Coronary artery (tissue), 2 donors: ENCODE data around the gene ABCD2.
"Not testable (repeated sequence)": the region's sequence is repeated elsewhere in the genome, so short reads cannot be mapped to it uniquely, and the experiment has no call there.

Source experiments
- DNase-seq: peaks from one replicate; pipeline ENCODE4 v3.0.0-alpha.2; 2017; ENCODE audit warnings: low spot score
- H3K27ac ChIP-seq, 2 donors: fragments of 200-600 bp; sonication (generic); one replicate each; pipeline ENCODE4 v1.5.1; 2016 to 2019
- H3K4me3 ChIP-seq: fragments of 200-600 bp; sonication (generic); 2 replicates; pipeline ENCODE4 v1.5.1; 2016; ENCODE audit warnings: mild to moderate bottlenecking, moderate library complexity
- TF ChIP-seq, protein P1 (sequence below): fragments of 200-600 bp; sonication (generic); IDR thresholded peaks from one replicate; pipeline ENCODE4 v1.5.1; 2019; ENCODE audit warnings: antibody characterized with exemption

Gene ABCD2

DNA sequence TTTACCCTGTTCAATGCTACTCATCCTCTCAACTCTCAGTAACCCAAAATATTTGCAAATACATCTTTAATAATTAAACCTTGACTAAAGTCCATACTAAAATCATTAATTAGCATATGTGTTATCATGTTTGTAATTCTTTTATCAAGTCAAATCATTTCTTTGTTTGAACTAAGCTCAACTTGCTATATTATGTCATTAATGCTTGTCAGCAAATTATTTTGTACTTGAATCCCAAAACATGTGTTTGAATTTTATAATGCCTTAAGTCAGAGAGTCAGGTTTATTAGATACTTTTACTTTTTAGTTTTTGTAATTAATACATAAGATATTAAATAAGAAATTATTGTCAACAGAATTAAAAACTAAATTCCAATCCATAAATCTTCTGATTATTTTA, 16.5 kb downstream of the ABCD2 start:
- no peak overlapping the region for H3K4me3 ChIP-seq
- DNase-seq: no peak
- TF ChIP-seq, protein P1, sequence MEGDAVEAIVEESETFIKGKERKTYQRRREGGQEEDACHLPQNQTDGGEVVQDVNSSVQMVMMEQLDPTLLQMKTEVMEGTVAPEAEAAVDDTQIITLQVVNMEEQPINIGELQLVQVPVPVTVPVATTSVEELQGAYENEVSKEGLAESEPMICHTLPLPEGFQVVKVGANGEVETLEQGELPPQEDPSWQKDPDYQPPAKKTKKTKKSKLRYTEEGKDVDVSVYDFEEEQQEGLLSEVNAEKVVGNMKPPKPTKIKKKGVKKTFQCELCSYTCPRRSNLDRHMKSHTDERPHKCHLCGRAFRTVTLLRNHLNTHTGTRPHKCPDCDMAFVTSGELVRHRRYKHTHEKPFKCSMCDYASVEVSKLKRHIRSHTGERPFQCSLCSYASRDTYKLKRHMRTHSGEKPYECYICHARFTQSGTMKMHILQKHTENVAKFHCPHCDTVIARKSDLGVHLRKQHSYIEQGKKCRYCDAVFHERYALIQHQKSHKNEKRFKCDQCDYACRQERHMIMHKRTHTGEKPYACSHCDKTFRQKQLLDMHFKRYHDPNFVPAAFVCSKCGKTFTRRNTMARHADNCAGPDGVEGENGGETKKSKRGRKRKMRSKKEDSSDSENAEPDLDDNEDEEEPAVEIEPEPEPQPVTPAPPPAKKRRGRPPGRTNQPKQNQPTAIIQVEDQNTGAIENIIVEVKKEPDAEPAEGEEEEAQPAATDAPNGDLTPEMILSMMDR: no peak
- H3K27ac ChIP-seq: no peak overlapping the region

DNA sequence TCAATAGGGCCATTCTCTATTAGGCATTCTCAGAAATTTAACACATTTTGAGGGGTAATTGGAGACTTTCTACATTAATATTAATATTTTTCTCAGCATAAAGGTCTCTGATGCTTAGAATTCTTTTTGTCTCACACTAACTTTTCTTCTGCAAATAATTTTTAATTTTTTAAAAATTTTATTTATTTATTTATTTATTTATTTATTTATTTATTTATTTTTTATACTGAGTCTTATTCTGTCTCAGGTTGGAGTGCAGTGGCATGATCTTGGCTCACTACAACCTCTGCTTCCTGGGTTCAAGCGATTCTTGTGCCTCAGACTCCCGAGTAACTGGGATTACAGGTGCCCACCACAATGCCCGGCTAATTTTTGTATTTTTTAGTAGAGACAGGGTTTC, 17.7 kb downstream of the ABCD2 start:
- H3K4me3 ChIP-seq, DNase-seq, H3K27ac ChIP-seq: not testable (repeated sequence)

DNA sequence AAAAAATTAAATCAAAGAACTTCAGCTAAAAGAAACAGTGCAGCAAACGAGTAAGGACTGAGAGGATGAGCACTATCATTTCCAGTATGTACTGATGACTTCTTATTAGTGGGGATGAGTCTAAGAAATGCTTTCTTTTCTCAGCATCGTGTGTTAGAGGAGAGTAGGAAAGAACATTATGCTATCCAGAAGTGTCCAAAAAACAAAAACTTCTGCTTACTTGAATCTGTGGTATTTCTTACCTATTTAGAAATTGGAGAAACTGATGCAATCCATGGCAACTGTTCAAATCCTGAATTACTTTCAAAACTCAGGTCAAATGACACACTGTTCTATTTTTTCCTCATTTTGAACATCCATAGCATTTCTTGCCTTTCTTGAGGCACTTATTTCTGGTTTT, 23.7 kb downstream of the ABCD2 start:
- H3K4me3 ChIP-seq: no peak overlapping the region
- DNase-seq: no peak
- H3K27ac ChIP-seq: no peak overlapping the region
- TF ChIP-seq, protein P1: no peak

DNA sequence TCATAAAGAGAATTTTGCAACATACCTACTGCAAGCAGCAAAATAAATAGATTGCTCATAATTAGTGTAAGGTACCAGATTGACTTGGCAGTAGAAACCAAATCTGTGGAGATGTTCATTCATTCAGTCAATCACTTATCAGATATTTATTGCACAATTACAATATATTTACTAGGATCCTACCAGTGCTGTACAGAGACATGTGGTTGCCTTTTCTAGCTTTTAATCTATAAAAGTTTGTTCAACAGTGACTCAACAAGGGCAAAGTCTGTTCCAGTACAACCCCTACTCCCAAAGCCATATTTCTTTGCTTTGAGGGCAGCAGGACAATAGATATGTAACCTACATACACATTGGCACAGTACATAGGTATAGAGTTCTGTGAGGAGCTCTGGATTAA, 27.3 kb downstream of the ABCD2 start:
- no peak overlapping the region for H3K4me3 ChIP-seq
- H3K27ac ChIP-seq: no peak overlapping the region
- DNase-seq: no peak
- TF ChIP-seq, protein P1: no peak

DNA sequence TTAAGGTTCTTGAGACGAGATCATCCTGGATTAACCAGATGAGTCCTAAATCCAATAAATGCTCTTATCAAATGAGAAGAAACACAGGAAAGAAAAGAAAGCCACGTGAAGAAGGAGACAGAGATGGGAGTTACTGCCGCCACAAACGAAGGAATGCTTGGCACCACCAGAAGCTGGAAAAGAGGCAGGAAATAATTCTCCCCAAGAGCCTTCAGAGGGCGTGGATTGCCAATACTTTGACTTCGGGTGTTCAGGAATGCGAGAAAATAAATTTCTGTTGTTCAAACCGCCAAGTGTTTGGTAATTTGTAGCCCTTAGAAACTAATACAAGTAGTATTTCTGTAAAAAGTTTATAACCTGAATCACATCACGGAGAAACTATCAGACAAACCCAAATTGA, 31.3 kb downstream of the ABCD2 start:
- Histone ChIP-seq H3K4me3 (no peak overlapping the region), H3K27ac (no peak overlapping the region)
- TF ChIP-seq, protein P1: no peak
- no peak for DNase-seq

DNA sequence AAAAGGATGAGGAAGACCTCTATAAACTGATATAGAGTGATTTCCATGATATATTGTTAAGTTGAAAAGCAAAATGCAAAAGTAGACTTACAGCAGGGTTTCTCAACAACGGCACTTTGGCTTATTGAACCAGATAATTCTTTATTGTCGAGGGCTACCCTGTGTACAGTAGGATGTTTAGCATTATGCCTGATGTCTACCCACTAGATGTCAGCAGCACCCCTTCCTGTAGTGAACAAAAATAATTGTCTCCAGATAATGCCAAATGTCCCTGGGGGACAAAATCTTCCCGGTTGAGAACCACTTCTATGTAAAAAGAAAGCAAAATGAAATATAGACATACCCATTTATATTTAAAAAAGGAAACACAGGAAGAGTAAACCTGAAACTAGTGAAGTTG, 32.4 kb downstream of the ABCD2 start:
- TF ChIP-seq, protein P1: no peak
- no peak for DNase-seq
- Histone ChIP-seq H3K4me3 (no peak overlapping the region), H3K27ac (no peak overlapping the region)

DNA sequence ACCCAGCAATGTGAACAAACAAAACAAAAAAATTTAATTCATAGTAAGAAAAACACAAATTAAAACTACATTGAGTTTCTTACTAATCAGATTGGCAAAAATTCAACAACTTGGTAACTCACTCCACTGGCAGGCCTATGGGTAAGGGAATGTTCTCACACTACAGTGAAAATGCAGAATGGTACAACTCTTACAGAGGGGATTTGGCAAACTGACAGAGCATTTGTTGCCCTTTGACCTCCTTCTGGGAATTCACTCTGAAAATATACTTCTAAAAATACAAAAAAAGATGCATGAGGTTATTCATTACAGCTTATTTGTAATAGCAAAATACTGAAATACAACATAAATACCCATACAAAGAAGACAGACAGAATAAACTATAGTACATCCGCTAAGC, 32.8 kb downstream of the ABCD2 start:
- Histone ChIP-seq H3K4me3 (no peak overlapping the region), H3K27ac (no peak overlapping the region)
- TF ChIP-seq, protein P1: no peak
- no peak for DNase-seq

DNA sequence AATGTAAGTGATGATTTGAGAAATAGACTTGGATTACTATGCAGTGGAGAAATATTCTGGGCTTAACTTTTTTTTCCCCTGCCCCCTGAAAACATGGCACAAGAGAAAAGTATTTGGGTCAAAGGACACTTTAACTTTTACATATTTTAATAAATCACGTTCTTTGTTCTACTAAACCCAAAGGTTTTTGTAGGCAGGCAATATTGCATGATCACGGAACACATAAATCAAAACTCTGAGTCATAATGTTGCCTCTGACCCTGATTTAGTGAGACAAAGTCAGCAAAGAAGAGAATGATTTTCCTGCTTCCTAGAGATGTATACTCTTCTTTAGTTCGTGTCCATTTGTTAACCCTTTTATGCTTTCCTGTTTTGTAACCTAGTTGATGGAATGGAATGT, 38.0 kb downstream of the ABCD2 start:
- Histone ChIP-seq H3K27ac (no peak overlapping the region), H3K4me3 (no peak overlapping the region)
- TF ChIP-seq, protein P1: no peak
- no peak for DNase-seq
